Trophoblast cell (in vitro differentiated cells and primary cell): ENCODE data around the gene C12orf57.

Experiments
- DNase-seq, 2 donors: peaks; one replicate each; pipeline ENCODE4 v3.0.0-alpha.2; 2016
- H2AFZ ChIP-seq: 2 replicates; pipeline ENCODE4 v1.6.1; 2013; ENCODE audit warnings: low read length, moderate library complexity, mild to moderate bottlenecking; ENCODE audit not compliant: insufficient read depth, poor library complexity
- H2AK5ac ChIP-seq: 2 replicates; pipeline ENCODE4 v1.6.1; 2013; ENCODE audit warnings: mild to moderate bottlenecking, low read length
- H2BK120ac ChIP-seq: 2 replicates; pipeline ENCODE4 v1.6.1; 2013; ENCODE audit warnings: low read length, mild to moderate bottlenecking, moderate library complexity; ENCODE audit not compliant: insufficient read depth, poor library complexity
- H2BK12ac ChIP-seq: 2 replicates; pipeline ENCODE4 v1.6.1; 2013; ENCODE audit warnings: mild to moderate bottlenecking, low read length, moderate library complexity
- H2BK5ac ChIP-seq: 2 replicates; pipeline ENCODE4 v1.6.1; 2013; ENCODE audit warnings: low read length, low read depth, moderate library complexity, mild to moderate bottlenecking; ENCODE audit not compliant: poor library complexity
- H3K14ac ChIP-seq: 2 replicates; pipeline ENCODE4 v1.6.1; 2013; ENCODE audit warnings: mild to moderate bottlenecking, low read length
- H3K18ac ChIP-seq: 2 replicates; pipeline ENCODE4 v1.6.1; 2013; ENCODE audit warnings: mild to moderate bottlenecking, low read length
- H3K23ac ChIP-seq: 2 replicates; pipeline ENCODE4 v1.6.1; 2013; ENCODE audit warnings: low read length
- H3K27ac ChIP-seq: 2 replicates; pipeline ENCODE4 v1.5.1; 2013; ENCODE audit warnings: low read depth, mild to moderate bottlenecking, inconsistent platforms, low read length, moderate library complexity
- H3K27me3 ChIP-seq: 2 replicates; pipeline ENCODE4 v1.6.1; 2013; ENCODE audit warnings: inconsistent platforms, mild to moderate bottlenecking, low read length, moderate library complexity; ENCODE audit not compliant: insufficient read depth
- H3K36me3 ChIP-seq, 2 experiments: 1 replicate in 1 of 2; 2 replicates in 1 of 2; pipeline ENCODE4 v1.6.1; 2013; ENCODE audit warnings: low read length in 2 of 2, mild to moderate bottlenecking in 2 of 2, moderate library complexity in 1 of 2; ENCODE audit not compliant: insufficient read depth in 2 of 2, control insufficient read depth in 1 of 2
- H3K4ac ChIP-seq: 2 replicates; pipeline ENCODE4 v1.6.1; 2013; ENCODE audit warnings: low read depth, mild to moderate bottlenecking, low read length, moderate library complexity
- H3K4me1 ChIP-seq, 2 experiments: 1 replicate in 1 of 2; 2 replicates in 1 of 2; pipeline ENCODE4 v1.6.1; 2013; ENCODE audit warnings: low read length in 2 of 2, mild to moderate bottlenecking in 2 of 2, moderate library complexity in 1 of 2; ENCODE audit not compliant: insufficient read depth in 2 of 2, control insufficient read depth in 1 of 2
- H3K4me2 ChIP-seq: 2 replicates; pipeline ENCODE4 v1.6.1; 2013; ENCODE audit warnings: inconsistent platforms, mild to moderate bottlenecking, low read length, moderate library complexity
- H3K4me3 ChIP-seq: 2 replicates; pipeline ENCODE4 v1.5.1; 2013; ENCODE audit warnings: mild to moderate bottlenecking, low read depth, low read length, inconsistent platforms
- H3K79me1 ChIP-seq: one replicate; pipeline ENCODE4 v1.6.1; 2013; ENCODE audit warnings: low read length
- H3K79me2 ChIP-seq: 2 replicates; pipeline ENCODE4 v1.6.1; 2013; ENCODE audit warnings: low read length, mild to moderate bottlenecking; ENCODE audit not compliant: control insufficient read depth, insufficient read depth, poor library complexity
- H3K9ac ChIP-seq: 2 replicates; pipeline ENCODE4 v1.6.1; 2013; ENCODE audit warnings: mild to moderate bottlenecking, low read length
- H3K9me3 ChIP-seq: 2 replicates; pipeline ENCODE4 v1.6.1; 2013; ENCODE audit warnings: low read depth, mild to moderate bottlenecking, control low read depth, inconsistent platforms, low read length; ENCODE audit not compliant: insufficient read depth
- H4K12ac ChIP-seq: 2 replicates; pipeline ENCODE4 v1.6.1; 2013; ENCODE audit warnings: low read depth, mild to moderate bottlenecking, low read length, moderate library complexity
- H4K8ac ChIP-seq: 2 replicates; pipeline ENCODE4 v1.6.1; 2013; ENCODE audit warnings: low read depth, mild to moderate bottlenecking, low read length, moderate library complexity
- H4K91ac ChIP-seq: one replicate; pipeline ENCODE4 v1.6.1; 2013; ENCODE audit warnings: low read depth, mild to moderate bottlenecking, low read length, moderate library complexity
- WGBS: extraction: QIAGEN DNeasy Blood & Tissue Kit; methylation state at CpG from one replicate; pipeline ENCODE4 v1.1.7; 2013; ENCODE audit warnings: missing lambda C conversion rate; ENCODE audit not compliant: insufficient read length, insufficient coverage; ENCODE audit errors: extremely low coverage; 5-methylcytosine and 5-hydroxymethylcytosine counted together

The C12orf57 gene

GRCh38 chr12:6936194-6936635 is 7.6 kb upstream of the C12orf57 start:
- H3K4me2 ChIP-seq: no peak overlapping the region
- no peaks in the 10 kb centered on the region for H3K9me3 ChIP-seq
- no peak overlapping the region for H2AFZ ChIP-seq
- H2BK12ac ChIP-seq: no peak overlapping the region
- H2BK5ac ChIP-seq: no peak overlapping the region
- H4K12ac ChIP-seq: no peak overlapping the region
- H3K4ac ChIP-seq: no peak overlapping the region
- no CpG with 5 or more reads among the region's 3 CpGs for WGBS
- no peak overlapping the region for H3K14ac ChIP-seq
- H3K36me3 ChIP-seq: peaks cover 60 to 68% of the 10 kb centered on the region in 2 experiments
- peaks cover 8% of the 10 kb centered on the region for H3K79me2 ChIP-seq
- H4K91ac ChIP-seq: no peak overlapping the region
- no peak for DNase-seq
- H4K8ac ChIP-seq: no peak overlapping the region
- no peak overlapping the region for H3K4me3 ChIP-seq
- peaks cover 5 to 9% of the 10 kb centered on the region in 2 experiments for H3K4me1 ChIP-seq
- H3K79me1 ChIP-seq: peaks cover 8% of the 10 kb centered on the region
- no peak overlapping the region for H2BK120ac ChIP-seq
- no peaks in the 10 kb centered on the region for H3K27me3 ChIP-seq
- H2AK5ac ChIP-seq: no peak overlapping the region
- H3K18ac ChIP-seq: no peak overlapping the region
- H3K27ac ChIP-seq: no peak overlapping the region
- H3K9ac ChIP-seq: no peak overlapping the region
- H3K23ac ChIP-seq: no peak overlapping the region

- Histone ChIP-seq H2BK120ac (no peak overlapping the region), H4K12ac (peak overlapping the region; percentile 46), H2BK12ac (no peak overlapping the region), H3K27ac (peak overlapping the region; percentile 70), H3K4me2 (peak overlapping the region; percentile 72), H3K36me3 (peaks cover 66 to 74% of the 10 kb centered on the region in 2 experiments), H4K8ac (peak overlapping the region; percentile 59), H3K4me3 (peak overlapping the region; percentile 54), H4K91ac (no peak overlapping the region), H2AK5ac (no peak overlapping the region), H3K23ac (no peak overlapping the region), H3K9ac (no peak overlapping the region), H3K79me2 (peaks cover 8% of the 10 kb centered on the region), H3K14ac (no peak overlapping the region), H3K27me3 (no peaks in the 10 kb centered on the region), H2BK5ac (no peak overlapping the region), H3K4ac (no peak overlapping the region), H3K79me1 (peaks cover 8% of the 10 kb centered on the region), H3K4me1 (peaks cover 5 to 9% of the 10 kb centered on the region in 2 experiments), H3K18ac (no peak overlapping the region), H2AFZ (no peak overlapping the region), H3K9me3 (no peaks in the 10 kb centered on the region)
- no peak for DNase-seq
- no CpG with 5 or more reads among the region's 36 CpGs for WGBS
These were observed 7.0 kb upstream of the C12orf57 start for GRCh38 chr12:6936636-6937480.

- H2BK120ac ChIP-seq: peak overlapping the region; percentile 34
- peaks cover 66 to 74% of the 10 kb centered on the region in 2 experiments for H3K36me3 ChIP-seq
- H3K4me2 ChIP-seq: peak overlapping the region; percentile 72
- peak overlapping the region; percentile 54 for H3K4me3 ChIP-seq
- H2AFZ ChIP-seq: no peak overlapping the region
- H2AK5ac ChIP-seq: peak overlapping the region; percentile 61
- peak overlapping the region; percentile 31 for H3K18ac ChIP-seq
- peaks cover 5% of the 10 kb centered on the region for H3K79me2 ChIP-seq
- DNase-seq: peak; percentile 96 to 98
- no CpG with 5 or more reads among the region's 80 CpGs for WGBS
- H3K23ac ChIP-seq: no peak overlapping the region
- H3K4me1 ChIP-seq: peaks cover 7 to 9% of the 10 kb centered on the region in 2 experiments
- H4K91ac ChIP-seq: peak overlapping the region; percentile 71
- peak overlapping the region; percentile 71 for H3K14ac ChIP-seq
- H4K8ac ChIP-seq: peak overlapping the region; percentile 84
- peak overlapping the region; percentile 77 for H3K9ac ChIP-seq
- peaks cover 2% of the 10 kb centered on the region for H3K9me3 ChIP-seq
- H3K27ac ChIP-seq: peak overlapping the region; percentile 70
- peak overlapping the region; percentile 56 for H4K12ac ChIP-seq
- no peaks in the 10 kb centered on the region for H3K27me3 ChIP-seq
- peak overlapping the region; percentile 28 for H3K4ac ChIP-seq
- peaks cover 8% of the 10 kb centered on the region for H3K79me1 ChIP-seq
- H2BK5ac ChIP-seq: peak overlapping the region; percentile 29
- no peak overlapping the region for H2BK12ac ChIP-seq
These were observed 6.1 kb upstream of the C12orf57 start for GRCh38 chr12:6937481-6938352.
